Esophagus muscularis mucosa (tissue), 4 donors: ENCODE data around the gene SMG6. TPM values are rescaled to one million over a fixed set of nuclear protein-coding genes. Genes with fewer than 3 reads are reported as not detected.

ENCODE experiments used
- DNase-seq: peaks from one replicate; pipeline ENCODE4 v3.0.0-alpha.2; 2017; ENCODE audit errors: extremely low spot score
- H3K27ac ChIP-seq, 4 donors: fragments of 200-600 bp; sonication (generic); replicated peaks in 1 of 4; 1 replicate in 3 of 4; 2 replicates in 1 of 4; pipeline ENCODE4 v1.5.1; 2016 to 2019; ENCODE audit warnings: mild to moderate bottlenecking in 1 of 4
- H3K27me3 ChIP-seq, 4 donors: fragments of 200-600 bp; sonication (generic); one replicate each; pipeline versions ENCODE4 v1.5.1 to v1.6.0; 2016 to 2019
- H3K36me3 ChIP-seq, 4 donors: fragments of 200-600 bp; sonication (generic); one replicate each; pipeline ENCODE4 v1.5.1; 2016 to 2019
- H3K4me1 ChIP-seq, 4 donors: fragments of 200-600 bp; sonication (generic); one replicate each; pipeline ENCODE4 v1.5.1; 2016 to 2019
- H3K4me3 ChIP-seq, 4 donors: fragments of 200-600 bp; sonication (generic); 1 replicate in 2 of 4; 2 replicates in 2 of 4; pipeline ENCODE4 v1.5.1; 2016 to 2019; ENCODE audit warnings: mild to moderate bottlenecking in 4 of 4, moderate library complexity in 1 of 4
- H3K9me3 ChIP-seq, 4 donors: fragments of 200-600 bp; sonication (generic); 1 replicate in 3 of 4; 2 replicates in 1 of 4; pipeline ENCODE4 v1.5.1; 2016 to 2019
- EP300 ChIP-seq: sonication (generic); formaldehyde crosslinking; IDR thresholded peaks from one replicate; pipeline ENCODE4 v1.6.1; 2017; ENCODE audit warnings: antibody characterized with exemption
- POLR2A ChIP-seq: fragments of 450-650 bp; IDR thresholded peaks from one replicate; pipeline ENCODE4 v1.6.1; 2017; ENCODE audit warnings: antibody characterized with exemption, moderate library complexity, mild to moderate bottlenecking, low read depth
- POLR2AphosphoS5 ChIP-seq, 2 donors: sonication (generic); formaldehyde crosslinking; IDR thresholded peaks; one replicate each; pipeline ENCODE4 v1.6.1; 2017; ENCODE audit warnings: antibody characterized with exemption in 2 of 2
- whole genome bisulfite sequencing: methylation state at CpG from one replicate; pipeline ENCODE4 v1.1.5; 2018; 5-methylcytosine and 5-hydroxymethylcytosine counted together
- intact Hi-C: fragments of 100-400 bp; cut with DNase I; formaldehyde crosslinking; loops from one replicate; pipeline ENCODE4 v1.15.1; 2023
- total RNA-seq, 4 donors: library from RNA; depleted of rRNA; stranded (reverse); fragments of >200 nt; gene quantifications; one replicate each; pipeline versions ENCODE4 v1.1.0 to v1.2.1, GENCODE V29; 2016
- TF ChIP-seq, protein P1 (sequence below), 3 experiments: fragments of 200-600 bp in 2 of 3; fragments of 450-650 bp in 1 of 3; sonication (generic) in 2 of 3; IDR thresholded peaks; one replicate each; pipeline ENCODE4 v1.5.1; 2017 to 2019; ENCODE audit warnings: antibody characterized with exemption in 3 of 3, mild to moderate bottlenecking in 2 of 3, moderate library complexity in 1 of 3

Gene SMG6
- total RNA-seq, 4 donors from 2014 or later: 38.2 to 67.7 (median 47.7) TPM

DNA sequence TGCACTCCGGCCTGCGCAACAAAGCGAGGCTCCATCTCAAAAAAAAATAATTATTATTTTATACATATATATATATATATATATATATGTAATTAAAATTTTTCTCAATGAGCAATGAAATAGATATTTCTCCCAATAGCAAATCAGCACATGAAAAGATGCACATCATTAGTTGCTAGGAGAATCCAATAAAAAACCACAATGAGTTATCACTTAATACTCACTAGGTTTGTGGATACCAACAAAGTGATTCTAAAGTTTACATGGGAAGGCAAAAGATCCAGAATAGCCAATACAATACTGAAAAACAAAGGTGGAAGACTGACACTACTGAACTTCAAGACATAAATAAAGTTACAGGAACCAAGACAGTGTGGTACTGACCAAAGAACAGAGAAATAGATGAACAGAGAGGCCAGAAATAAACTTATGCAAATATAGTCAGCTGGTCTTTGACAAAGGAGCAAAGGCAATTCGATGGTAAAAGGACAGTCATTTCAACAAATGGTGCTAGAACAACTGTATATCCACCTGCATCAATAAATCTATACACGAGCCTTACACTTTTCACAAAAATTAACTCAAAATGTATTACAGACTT lies 13.6 kb downstream of the SMG6 start:
- Histone ChIP-seq H3K27me3 (no peaks in the 10 kb centered on the region), H3K27ac (no peak overlapping the region), H3K4me1 (peaks cover 0 to 4% (median 0%) of the 10 kb centered on the region in 4 donors), H3K36me3 (peaks cover 26 to 97% (median 81%) of the 10 kb centered on the region in 4 donors), H3K9me3 (no peaks in the 10 kb centered on the region), H3K4me3 (no peak overlapping the region)
- DNase-seq: no peak
- 94% methylated on average over 5 of the region's 5 CpGs for WGBS
- intact Hi-C loops: no loop called here
- TF ChIP-seq, protein P1, sequence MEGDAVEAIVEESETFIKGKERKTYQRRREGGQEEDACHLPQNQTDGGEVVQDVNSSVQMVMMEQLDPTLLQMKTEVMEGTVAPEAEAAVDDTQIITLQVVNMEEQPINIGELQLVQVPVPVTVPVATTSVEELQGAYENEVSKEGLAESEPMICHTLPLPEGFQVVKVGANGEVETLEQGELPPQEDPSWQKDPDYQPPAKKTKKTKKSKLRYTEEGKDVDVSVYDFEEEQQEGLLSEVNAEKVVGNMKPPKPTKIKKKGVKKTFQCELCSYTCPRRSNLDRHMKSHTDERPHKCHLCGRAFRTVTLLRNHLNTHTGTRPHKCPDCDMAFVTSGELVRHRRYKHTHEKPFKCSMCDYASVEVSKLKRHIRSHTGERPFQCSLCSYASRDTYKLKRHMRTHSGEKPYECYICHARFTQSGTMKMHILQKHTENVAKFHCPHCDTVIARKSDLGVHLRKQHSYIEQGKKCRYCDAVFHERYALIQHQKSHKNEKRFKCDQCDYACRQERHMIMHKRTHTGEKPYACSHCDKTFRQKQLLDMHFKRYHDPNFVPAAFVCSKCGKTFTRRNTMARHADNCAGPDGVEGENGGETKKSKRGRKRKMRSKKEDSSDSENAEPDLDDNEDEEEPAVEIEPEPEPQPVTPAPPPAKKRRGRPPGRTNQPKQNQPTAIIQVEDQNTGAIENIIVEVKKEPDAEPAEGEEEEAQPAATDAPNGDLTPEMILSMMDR (IDR thresholded peaks at IDR 0.05): no peak
- TF ChIP-seq POLR2AphosphoS5 (IDR thresholded peaks at IDR 0.05) (no peak), EP300 (no peak), POLR2A (no peak)

DNA sequence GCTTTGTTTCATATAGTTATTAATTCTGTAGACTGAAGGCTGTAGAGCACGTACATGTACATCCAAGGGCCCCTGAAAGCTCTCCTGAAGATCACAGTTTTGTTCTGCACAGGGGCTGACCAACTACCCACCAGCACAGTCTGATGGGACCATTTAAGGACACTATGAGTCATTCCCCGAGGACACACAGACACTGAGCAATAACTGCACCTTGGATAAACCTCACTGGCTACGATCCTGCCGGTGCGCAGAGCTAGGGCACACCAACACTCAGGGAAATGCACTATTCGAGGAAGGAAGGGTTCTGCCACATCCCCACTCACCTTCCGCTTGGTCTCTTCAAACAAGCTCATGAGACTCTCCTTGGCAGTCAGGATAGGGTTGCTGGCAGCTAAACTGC lies 20.3 kb downstream of the SMG6 start:
- no peak for DNase-seq
- no peak overlapping the region for H3K4me3 ChIP-seq
- H3K27ac ChIP-seq: peak overlapping the region in 1 of 4 donors; percentile 39
- H3K27me3 ChIP-seq: no peaks in the 10 kb centered on the region
- WGBS: 94% methylated on average over 6 of the region's 7 CpGs
- intact Hi-C loops: loop anchor here (5.0 kb wide), 1 partner anchor 36 kb away; no protein-coding TSS in a partner anchor
- TF ChIP-seq, protein P1 (IDR thresholded peaks at IDR 0.05): no peak
- TF ChIP-seq POLR2A (no peak), POLR2AphosphoS5 (IDR thresholded peaks at IDR 0.05) (no peak), EP300 (no peak)
- H3K36me3 ChIP-seq: peaks cover 46 to 95% (median 74%) of the 10 kb centered on the region in 4 donors
- H3K9me3 ChIP-seq: no peaks in the 10 kb centered on the region
- H3K4me1 ChIP-seq: peaks cover 0 to 6% (median 1%) of the 10 kb centered on the region in 4 donors

DNA sequence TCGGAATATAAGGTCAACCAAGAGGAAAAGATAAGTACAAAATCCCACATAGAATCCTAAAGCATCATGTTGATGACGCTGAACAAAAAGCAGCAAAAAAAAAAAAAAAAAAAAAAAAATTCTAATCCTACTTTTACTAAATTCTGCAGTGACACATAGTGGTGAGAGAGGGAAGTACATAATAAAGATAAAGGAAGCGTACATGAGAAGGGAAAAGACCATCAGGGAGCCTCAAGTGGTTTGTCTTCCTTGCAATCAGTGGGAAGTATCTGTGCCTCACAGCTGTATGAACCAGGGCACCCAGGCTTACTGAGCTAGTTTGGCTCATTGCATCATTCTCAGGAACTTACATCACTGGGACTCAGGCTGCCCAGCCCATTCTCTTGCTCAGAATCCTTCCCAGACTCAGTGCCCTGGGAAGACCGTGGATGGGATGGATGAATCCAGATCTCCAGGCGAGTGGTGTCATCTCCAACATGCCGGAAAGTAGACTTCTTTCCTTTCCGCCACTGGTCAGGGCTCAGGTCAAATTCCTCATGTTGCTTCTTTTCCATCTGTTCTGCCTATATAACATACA lies 21.2 kb downstream of the SMG6 start:
- 47% methylated on average over 7 of the region's 7 CpGs for WGBS
- Histone ChIP-seq H3K9me3 (no peaks in the 10 kb centered on the region), H3K27ac (peak overlapping the region in 3 of 4 donors; percentile 36 to 54 (median 38)), H3K4me1 (peaks cover 0 to 6% (median 1%) of the 10 kb centered on the region in 4 donors), H3K4me3 (no peak overlapping the region), H3K36me3 (peaks cover 46 to 92% (median 72%) of the 10 kb centered on the region in 4 donors), H3K27me3 (no peaks in the 10 kb centered on the region)
- no peak for DNase-seq
- TF ChIP-seq POLR2A: no peak
- TF ChIP-seq, protein P1 (IDR thresholded peaks at IDR 0.05): peak; percentile 58 to 71 (median 67)
- intact Hi-C loops: loop anchor here (5.0 kb wide), 1 partner anchor 35 kb away; no protein-coding TSS in a partner anchor

DNA sequence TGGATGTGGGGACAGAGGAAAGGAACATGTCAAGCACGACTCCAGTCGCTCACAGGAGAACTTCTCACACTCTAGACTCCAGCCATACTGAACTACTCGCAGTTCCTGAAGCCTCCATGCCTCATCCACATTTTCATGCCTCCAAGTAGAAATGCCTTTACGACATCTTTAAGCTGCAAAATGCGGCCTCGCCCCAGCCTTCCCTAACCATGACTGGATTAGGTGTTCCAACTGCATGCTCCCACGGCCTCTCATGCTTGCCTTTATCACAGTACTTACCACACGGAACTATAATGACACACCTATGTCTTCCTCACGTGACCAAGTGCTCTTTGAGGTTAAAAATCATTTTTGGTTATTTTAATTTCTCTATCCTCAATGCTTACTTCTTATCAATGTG lies 23.9 kb downstream of the SMG6 start:
- no peak overlapping the region for H3K4me3 ChIP-seq
- 90% methylated on average over 9 of the region's 9 CpGs for WGBS
- peaks cover 0 to 22% (median 18%) of the 10 kb centered on the region in 4 donors for H3K4me1 ChIP-seq
- no peak for TF ChIP-seq EP300
- TF ChIP-seq, protein P1 (IDR thresholded peaks at IDR 0.05): no peak
- TF ChIP-seq POLR2A: no peak
- peaks cover 46 to 77% (median 68%) of the 10 kb centered on the region in 4 donors for H3K36me3 ChIP-seq
- intact Hi-C loops: loop anchor here (5.0 kb wide), 1 partner anchor 32 kb away; no protein-coding TSS in a partner anchor
- no peak overlapping the region for H3K27ac ChIP-seq
- H3K9me3 ChIP-seq: no peaks in the 10 kb centered on the region
- no peak for DNase-seq
- H3K27me3 ChIP-seq: no peaks in the 10 kb centered on the region
